Right lobe of liver (tissue), 6 donors: ENCODE data around the gene AP3B2. TPM values are rescaled to one million over a fixed set of nuclear protein-coding genes. Genes with fewer than 3 reads are reported as not detected.

Source experiments
- ATAC-seq, 4 donors: fragments of 200-7000 bp; cut with Tn5 transposase; one replicate each; pipeline ENCODE4 v1.9.1; 2020; ENCODE audit warnings: mild to moderate bottlenecking in 4 of 4, moderate library complexity in 4 of 4
- DNase-seq, 3 donors: peaks; one replicate each; pipeline ENCODE4 v3.0.0-alpha.2; 2020
- H3K27ac ChIP-seq, 3 donors: fragments of 200-600 bp; one replicate each; pipeline ENCODE4 v1.8.0; 2022
- H3K27me3 ChIP-seq, 2 donors: fragments of 200-600 bp; one replicate each; pipeline ENCODE4 v1.8.0; 2022
- H3K36me3 ChIP-seq, 4 donors: fragments of 200-600 bp; sonication (generic) in 1 of 4; one replicate each; pipeline versions ENCODE4 v1.5.1 to v1.8.0; 2017 to 2022; ENCODE audit warnings: control low read depth in 1 of 4
- H3K4me1 ChIP-seq, 4 donors: fragments of 200-600 bp; sonication (generic) in 1 of 4; one replicate each; pipeline versions ENCODE4 v1.5.1 to v1.8.0; 2017 to 2022; ENCODE audit warnings: control low read depth in 1 of 4
- H3K4me3 ChIP-seq, 3 donors: fragments of 200-600 bp; one replicate each; pipeline ENCODE4 v1.8.0; 2022
- H3K9me3 ChIP-seq, 4 donors: fragments of 200-600 bp; sonication (generic) in 1 of 4; one replicate each; pipeline versions ENCODE4 v1.5.1 to v1.8.0; 2017 to 2022; ENCODE audit warnings: control low read depth in 1 of 4
- POLR2A ChIP-seq: fragments of 450-650 bp; IDR thresholded peaks from one replicate; pipeline ENCODE4 v1.6.1; 2017; ENCODE audit warnings: antibody characterized with exemption, mild to moderate bottlenecking
- WGBS: methylation state at CpG from one replicate; pipeline ENCODE4 v1.1.6; 2018; ENCODE audit warnings: low coverage, low lambda C conversion rate; ENCODE audit not compliant: insufficient coverage; ENCODE audit errors: missing lambda C conversion rate; 5-methylcytosine and 5-hydroxymethylcytosine counted together
- intact Hi-C, 2 donors: fragments of 100-400 bp; cut with DNase I; formaldehyde crosslinking; loops; one replicate each; pipeline versions ENCODE4 v1.11.2 to v1.14.1; 2022
- total RNA-seq, 6 experiments: library from RNA; depleted of rRNA in 2 of 6; stranded (reverse); fragments of >200 nt in 2 of 6; fragmentation: NEBNext Ultra II Directional in 3 of 6; extraction: Animal tissue kit (Norgen Biotek cat#: 25700) in 3 of 6; gene quantifications; one replicate each; pipeline versions ENCODE4 v1.1.0 to v1.2.4, GENCODE V29; 2016 to 2023
- TF ChIP-seq, protein P1 (sequence below), 4 donors: fragments of 200-600 bp in 3 of 4; fragments of 450-650 bp in 1 of 4; IDR thresholded peaks; one replicate each; pipeline versions ENCODE4 v1.5.1 to v1.8.0; 2016 to 2022; ENCODE audit warnings: antibody characterized with exemption in 4 of 4, mild to moderate bottlenecking in 2 of 4
- donor health status: DM: no; HTN: yes; CAD: no.
- donor health status: DM: no; HTN: no; CAD: no.
- donor health status: DM: no; HTN: no; CAD: no.
- donor health status: DM: no; HTN: yes; CAD: no.
- donor health status: DM: no; HTN: yes; CAD: no.

AP3B2 gene
- total RNA-seq, 6 experiments from 2014 or later, result 0.12 TPM; not detected in 5

DNA sequence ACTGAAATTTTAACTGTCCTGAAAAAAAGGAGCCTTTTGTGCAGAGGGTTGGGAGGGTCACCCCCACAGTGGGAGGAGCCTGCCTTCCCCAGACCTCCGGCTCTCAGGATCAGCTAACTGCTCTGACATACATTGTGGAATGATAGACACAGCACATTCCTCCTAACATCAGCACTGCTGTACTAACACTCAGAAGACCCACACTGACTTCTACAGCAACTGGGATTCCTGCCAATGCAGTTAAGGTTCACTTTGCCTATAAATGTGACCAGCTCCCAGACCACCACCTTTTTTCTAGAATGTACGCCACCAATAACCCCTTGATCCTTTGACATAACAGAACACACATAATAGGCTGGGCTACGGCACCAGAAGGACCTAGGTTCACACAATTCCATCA lies 65.7 kb downstream of the AP3B2 start:
- WGBS, result 43% methylated on average over 3 of the region's 3 CpGs
- Histone ChIP-seq H3K27me3 (peaks cover 0 to 24% of the 10 kb centered on the region in 2 donors), H3K27ac (no peak overlapping the region), H3K9me3 (no peaks in the 10 kb centered on the region), H3K4me3 (no peak overlapping the region), H3K4me1 (peaks cover 0 to 16% (median 3%) of the 10 kb centered on the region in 4 donors), H3K36me3 (no peaks in the 10 kb centered on the region)
- intact Hi-C loops, result no loop called here
- no peak for TF ChIP-seq POLR2A
- TF ChIP-seq, protein P1, sequence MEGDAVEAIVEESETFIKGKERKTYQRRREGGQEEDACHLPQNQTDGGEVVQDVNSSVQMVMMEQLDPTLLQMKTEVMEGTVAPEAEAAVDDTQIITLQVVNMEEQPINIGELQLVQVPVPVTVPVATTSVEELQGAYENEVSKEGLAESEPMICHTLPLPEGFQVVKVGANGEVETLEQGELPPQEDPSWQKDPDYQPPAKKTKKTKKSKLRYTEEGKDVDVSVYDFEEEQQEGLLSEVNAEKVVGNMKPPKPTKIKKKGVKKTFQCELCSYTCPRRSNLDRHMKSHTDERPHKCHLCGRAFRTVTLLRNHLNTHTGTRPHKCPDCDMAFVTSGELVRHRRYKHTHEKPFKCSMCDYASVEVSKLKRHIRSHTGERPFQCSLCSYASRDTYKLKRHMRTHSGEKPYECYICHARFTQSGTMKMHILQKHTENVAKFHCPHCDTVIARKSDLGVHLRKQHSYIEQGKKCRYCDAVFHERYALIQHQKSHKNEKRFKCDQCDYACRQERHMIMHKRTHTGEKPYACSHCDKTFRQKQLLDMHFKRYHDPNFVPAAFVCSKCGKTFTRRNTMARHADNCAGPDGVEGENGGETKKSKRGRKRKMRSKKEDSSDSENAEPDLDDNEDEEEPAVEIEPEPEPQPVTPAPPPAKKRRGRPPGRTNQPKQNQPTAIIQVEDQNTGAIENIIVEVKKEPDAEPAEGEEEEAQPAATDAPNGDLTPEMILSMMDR (IDR thresholded peaks at IDR 0.05), result no peak
- DNase-seq (no peak), ATAC-seq (no peak)

DNA sequence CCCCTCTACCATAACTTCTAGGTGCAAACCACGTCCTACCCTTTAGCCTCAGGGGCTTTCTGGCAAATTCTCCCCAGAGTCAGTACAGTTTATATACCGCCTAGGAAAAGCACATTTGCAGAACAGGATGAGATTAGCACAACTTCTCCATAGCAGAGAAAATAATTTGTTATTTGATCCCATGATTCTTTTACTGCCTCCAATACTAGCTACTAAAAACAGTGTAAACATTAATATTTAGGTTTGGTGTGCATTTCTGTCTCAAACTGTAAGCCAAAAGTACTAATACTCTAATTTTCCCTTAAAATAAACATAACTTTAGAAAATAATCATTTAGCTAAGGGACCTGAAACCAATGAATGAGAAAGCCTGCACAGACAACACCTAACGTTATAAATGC lies 67.0 kb downstream of the AP3B2 start:
- DNase-seq (no peak), ATAC-seq (no peak)
- H3K27me3 ChIP-seq, result peaks cover 0 to 17% of the 10 kb centered on the region in 2 donors
- H3K9me3 ChIP-seq, result no peaks in the 10 kb centered on the region
- no peak for TF ChIP-seq POLR2A
- TF ChIP-seq, protein P1 (IDR thresholded peaks at IDR 0.05), result no peak
- intact Hi-C loops, result no loop called here
- no peak overlapping the region for H3K27ac ChIP-seq
- H3K4me1 ChIP-seq, result peaks cover 0 to 12% (median 3%) of the 10 kb centered on the region in 4 donors
- no peaks in the 10 kb centered on the region for H3K36me3 ChIP-seq
- no peak overlapping the region for H3K4me3 ChIP-seq
- 39% methylated on average over 3 of the region's 3 CpGs for WGBS

DNA sequence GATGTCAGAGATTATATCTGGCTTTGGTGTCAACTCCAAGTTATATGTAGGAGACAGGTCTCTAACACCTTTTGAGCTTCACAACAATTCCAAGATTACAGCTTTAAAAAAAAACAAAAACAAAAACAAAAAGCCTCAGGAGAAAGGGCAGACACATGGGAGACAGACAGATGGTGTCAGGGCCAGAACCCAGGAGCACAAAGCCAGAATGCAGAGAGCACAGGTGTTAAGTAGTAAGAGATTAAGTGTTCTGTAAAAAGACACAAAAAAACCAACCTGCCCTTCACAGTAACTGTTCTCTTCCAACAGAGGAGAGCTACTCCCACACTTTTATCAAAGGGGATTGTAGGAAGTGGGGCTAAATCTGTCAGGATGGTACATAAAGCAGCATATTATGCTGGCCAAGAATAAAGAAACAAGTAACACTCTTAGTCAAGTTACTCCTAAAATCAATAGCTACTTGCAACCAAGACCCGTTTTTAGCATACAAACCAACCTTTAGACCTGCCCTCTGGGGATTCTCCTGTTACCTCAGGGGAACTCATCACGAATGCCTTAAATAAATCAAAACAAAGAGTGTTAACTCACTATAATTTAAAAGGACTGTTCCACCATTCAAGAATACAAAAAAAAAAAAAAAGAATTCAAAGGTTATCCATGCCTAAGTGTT lies 68.4 kb downstream of the AP3B2 start:
- intact Hi-C loops, result no loop called here
- Histone ChIP-seq H3K4me3 (no peak overlapping the region), H3K4me1 (peaks cover 0 to under 1% (median 0%) of the 10 kb centered on the region in 4 donors), H3K27me3 (peaks cover 0 to 3% of the 10 kb centered on the region in 2 donors), H3K27ac (no peak overlapping the region), H3K9me3 (no peaks in the 10 kb centered on the region), H3K36me3 (no peaks in the 10 kb centered on the region)
- 17% methylated on average over 2 of the region's 2 CpGs for WGBS
- no peak for ATAC-seq
- no peak for TF ChIP-seq POLR2A
- TF ChIP-seq, protein P1 (IDR thresholded peaks at IDR 0.05), result no peak
- DNase-seq, result no peak

DNA sequence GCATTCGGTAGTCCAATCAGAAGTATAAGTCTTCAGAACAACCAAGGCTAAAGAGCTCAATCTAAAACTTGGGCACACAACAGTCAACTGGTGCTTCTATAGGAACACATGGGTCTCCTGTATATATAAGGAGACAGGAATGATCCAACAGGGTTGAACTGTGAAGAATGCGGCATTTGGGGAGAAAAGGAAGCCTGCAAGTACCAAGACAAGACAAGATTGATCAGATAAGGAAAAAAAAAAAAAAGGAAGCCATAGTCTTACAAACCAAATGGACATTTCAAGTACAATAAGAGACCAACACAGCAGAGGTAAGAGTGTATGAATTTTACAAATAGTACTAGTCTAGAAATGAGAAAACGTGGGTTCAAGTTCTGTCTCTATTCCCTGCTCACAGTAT lies 69.0 kb downstream of the AP3B2 start:
- no peak for ATAC-seq
- Histone ChIP-seq H3K36me3 (no peaks in the 10 kb centered on the region), H3K9me3 (no peaks in the 10 kb centered on the region), H3K4me1 (no peaks in the 10 kb centered on the region), H3K27ac (no peak overlapping the region), H3K4me3 (no peak overlapping the region), H3K27me3 (no peaks in the 10 kb centered on the region)
- no peak for TF ChIP-seq POLR2A
- TF ChIP-seq, protein P1 (IDR thresholded peaks at IDR 0.05), result no peak
- WGBS, result 41% methylated on average over 3 of the region's 3 CpGs
- DNase-seq, result no peak
- intact Hi-C loops, result no loop called here
